HCT116 (cell line): ENCODE results near the gene LRRC3C. TPM values are rescaled to one million over a fixed set of nuclear protein-coding genes. Genes with fewer than 3 reads are reported as not detected.

Source experiments
- ATAC-seq: fragments of 200-7000 bp; cut with Tn5 transposase; 2 replicates; pipeline ENCODE4 v1.9.1; 2020; ENCODE audit warnings: mild to moderate bottlenecking, moderate library complexity
- BruUV-seq: library from RNA; stranded (reverse); fragments of 400-500 nt; replicated peaks from 2 replicates; lab custom pipeline; 2021; lab: Mats Ljungman, UMichigan
- CTCF ChIA-PET: fragments of 300-600 bp; sonication (Branson Sonifier 250); formaldehyde crosslinking; loops from one replicate; lab custom pipeline; 2021; ENCODE audit warnings: antibody characterized with exemption; lab: Charles Lee
- POLR2A ChIA-PET: fragments of 300-600, 350-600 bp; sonication (Branson Sonifier 250); formaldehyde crosslinking; loops from one replicate; lab custom pipeline; 2021; ENCODE audit warnings: antibody characterized with exemption; lab: Charles Lee
- RAD21 ChIA-PET, 2 experiments: fragments of 300-600 bp; sonication (Branson Sonifier 250); formaldehyde crosslinking; loops; one replicate each; lab custom pipeline; 2023; ENCODE audit warnings: low total read pairs in 2 of 2; ENCODE audit not compliant: uncharacterized antibody in 2 of 2, unreplicated experiment in 2 of 2, low non-redundant PET in 1 of 2; lab: Charles Lee
- DNase-seq: peaks from one replicate; pipeline ENCODE4 v3.0.0-alpha.2; 2010; ENCODE audit warnings: low read depth, low spot score
- H2AFZ ChIP-seq: fragments of 200-600 bp; shearing (Covaris generic), sonication (generic); 2 replicates; pipeline ENCODE4 v1.6.1; 2017; ENCODE audit warnings: low read depth, mixed run types, mixed read lengths, antibody characterized with exemption, low read length; ENCODE audit not compliant: poor library complexity, severe bottlenecking
- H3K27ac ChIP-seq: 2 replicates; pipeline ENCODE4 v1.5.1; 2012; ENCODE audit warnings: low read depth, low read length
- H3K27me3 ChIP-seq: fragments of 200-600 bp; sonication (generic); 2 replicates; pipeline ENCODE4 v1.6.1; 2016; ENCODE audit warnings: mixed run types, low read length, mixed read lengths; ENCODE audit not compliant: insufficient read depth
- H3K36me3 ChIP-seq, 2 experiments: fragments of 200-500 bp in 1 of 2; fragments of 200-600 bp in 1 of 2; sonication (Bioruptor generic) in 1 of 2; sonication (generic) in 1 of 2; 2 replicates each; pipeline versions ENCODE4 v1.5.1 to v1.6.1; 2014 to 2016; ENCODE audit warnings: low read length in 2 of 2, inconsistent platforms in 1 of 2, mixed read lengths in 1 of 2, mixed run types in 1 of 2; ENCODE audit not compliant: insufficient read depth in 2 of 2, control insufficient read depth in 1 of 2
- H3K4me1 ChIP-seq, 2 experiments: fragments of 200-600 bp in 1 of 2; sonication (generic) in 1 of 2; 2 replicates each; pipeline versions ENCODE4 v1.5.1 to v1.6.1; 2012 to 2017; ENCODE audit warnings: low read length in 2 of 2, inconsistent platforms in 1 of 2, mild to moderate bottlenecking in 1 of 2, mixed read lengths in 1 of 2, mixed run types in 1 of 2, moderate library complexity in 1 of 2; ENCODE audit not compliant: insufficient read depth in 2 of 2, control insufficient read depth in 1 of 2
- H3K4me2 ChIP-seq: fragments of 200-600 bp; sonication (generic); 2 replicates; pipeline ENCODE4 v1.6.1; 2017; ENCODE audit warnings: mixed run types, low read length, mixed read lengths
- H3K4me3 ChIP-seq, 2 experiments: fragments of 200-600 bp in 1 of 2; sonication (generic) in 1 of 2; replicated peaks in 1 of 2; 2 replicates each; pipeline ENCODE4 v1.5.1; 2011 to 2016; ENCODE audit warnings: low read length in 2 of 2, control low read depth in 1 of 2, low read depth in 1 of 2, mild to moderate bottlenecking in 1 of 2, mixed read lengths in 1 of 2, mixed run types in 1 of 2
- H3K79me2 ChIP-seq: fragments of 200-600 bp; sonication (generic); 2 replicates; pipeline ENCODE4 v1.6.1; 2017; ENCODE audit warnings: mild to moderate bottlenecking, mixed run types, low read length, moderate library complexity, mixed read lengths; ENCODE audit not compliant: insufficient read depth
- H3K9ac ChIP-seq: fragments of 200-600 bp; sonication (generic); 2 replicates; pipeline ENCODE4 v1.6.1; 2016; ENCODE audit warnings: low read length, mixed read lengths
- H3K9me2 ChIP-seq: fragments of 200-600 bp; sonication (generic), shearing (Covaris generic); 2 replicates; pipeline ENCODE4 v1.6.1; 2017; ENCODE audit warnings: mixed run types, mild to moderate bottlenecking, moderate library complexity; ENCODE audit not compliant: insufficient read depth
- H3K9me3 ChIP-seq, 2 experiments: fragments of 200-500 bp in 1 of 2; fragments of 200-600 bp in 1 of 2; sonication (Bioruptor generic) in 1 of 2; sonication (generic) in 1 of 2; 2 replicates each; pipeline ENCODE4 v1.6.1; 2014 to 2017; ENCODE audit warnings: low read length in 2 of 2, mixed read lengths in 2 of 2, inconsistent platforms in 1 of 2, low read depth in 1 of 2, mild to moderate bottlenecking in 1 of 2, mixed run types in 1 of 2, moderate library complexity in 1 of 2; ENCODE audit not compliant: control insufficient read depth in 1 of 2, insufficient read depth in 1 of 2
- H4K20me1 ChIP-seq: fragments of 200-600 bp; sonication (generic), shearing (Covaris generic); 2 replicates; pipeline ENCODE4 v1.6.1; 2017; ENCODE audit warnings: mixed run types, mild to moderate bottlenecking, moderate library complexity; ENCODE audit not compliant: insufficient read depth
- ATF3 ChIP-seq: IDR thresholded peaks from 2 replicates; pipeline ENCODE4 v1.6.1; 2012
- CBX3 ChIP-seq: IDR thresholded peaks from 2 replicates; pipeline ENCODE4 v1.6.1; 2012; ENCODE audit warnings: low read depth
- CEBPB ChIP-seq: IDR thresholded peaks from 2 replicates; pipeline ENCODE4 v1.6.1; 2012; ENCODE audit warnings: low read depth
- CTCF ChIP-seq, 3 experiments: fragments of 200-600 bp in 1 of 3; sonication (generic) in 1 of 3; IDR thresholded peaks in 2 of 3; conservative IDR thresholded peaks in 1 of 3; 2 replicates each; pipeline ENCODE4 v1.5.1; 2012 to 2017; ENCODE audit warnings: low read depth in 2 of 3, low read length in 2 of 3, antibody characterized with exemption in 1 of 3, borderline replicate concordance in 1 of 3, control low read depth in 1 of 3, mild to moderate bottlenecking in 1 of 3, mixed read lengths in 1 of 3, mixed run types in 1 of 3, moderate library complexity in 1 of 3; ENCODE audit not compliant: insufficient read depth in 1 of 3
- EGR1 ChIP-seq: IDR thresholded peaks from 2 replicates; pipeline ENCODE4 v1.6.1; 2012; ENCODE audit warnings: low read depth
- ELF1 ChIP-seq: IDR thresholded peaks from 2 replicates; pipeline ENCODE4 v1.6.1; 2012; ENCODE audit warnings: low read depth, borderline replicate concordance
- EZH2phosphoT487 ChIP-seq: fragments of 200-600 bp; IDR thresholded peaks from 2 replicates; pipeline ENCODE4 v1.6.1; 2018; ENCODE audit warnings: antibody characterized with exemption, borderline replicate concordance
- FOSL1 ChIP-seq: IDR thresholded peaks from 2 replicates; pipeline ENCODE4 v1.6.1; 2012; ENCODE audit warnings: low read depth
- JUND ChIP-seq: IDR thresholded peaks from 2 replicates; pipeline ENCODE4 v1.6.1; 2012
- MAX ChIP-seq: IDR thresholded peaks from 2 replicates; pipeline ENCODE4 v1.6.1; 2012
- POLR2A ChIP-seq: IDR thresholded peaks from 2 replicates; pipeline ENCODE4 v1.7.0; 2011; ENCODE audit warnings: borderline replicate concordance; ENCODE audit not compliant: insufficient read depth, insufficient read length; ENCODE audit errors: extremely low read depth
- POLR2AphosphoS5 ChIP-seq: IDR thresholded peaks from 2 replicates; pipeline ENCODE4 v1.6.1; 2011; ENCODE audit warnings: mild to moderate bottlenecking, low read depth, low read length, moderate library complexity
- RAD21 ChIP-seq: IDR thresholded peaks from 2 replicates; pipeline ENCODE4 v1.6.1; 2012; ENCODE audit warnings: low read depth, mild to moderate bottlenecking
- REST ChIP-seq: IDR thresholded peaks from 2 replicates; pipeline ENCODE4 v1.6.1; 2012; ENCODE audit warnings: low read depth
- SP1 ChIP-seq: IDR thresholded peaks from 2 replicates; pipeline ENCODE4 v1.6.1; 2012; ENCODE audit warnings: low read depth
- SRF ChIP-seq: IDR thresholded peaks from 2 replicates; pipeline ENCODE4 v1.6.1; 2012; ENCODE audit warnings: low read depth
- TCF7L2 ChIP-seq: IDR thresholded peaks from 2 replicates; pipeline ENCODE4 v1.7.0; 2011; ENCODE audit warnings: borderline replicate concordance, inconsistent platforms; ENCODE audit not compliant: insufficient read depth, insufficient read length; ENCODE audit errors: extremely low read depth
- YY1 ChIP-seq: IDR thresholded peaks from 2 replicates; pipeline ENCODE4 v1.6.1; 2011; ENCODE audit warnings: low read length, low read depth, moderate library complexity, mild to moderate bottlenecking; ENCODE audit not compliant: insufficient replicate concordance; ENCODE audit errors: extremely low read depth
- ZFX ChIP-seq: fragments of 450-650 bp; IDR thresholded peaks from 2 replicates; pipeline ENCODE4 v1.6.1; 2017
- intact Hi-C: fragments of 100-400 bp; cut with micrococcal nuclease; formaldehyde crosslinking; loops from 2 replicates; pipeline ENCODE4 v1.10.0; 2022
- total RNA-seq: library from RNA; stranded (reverse); gene quantifications from one replicate; pipeline ENCODE4 v1.2.1, GENCODE V29; 2021; ENCODE audit not compliant: unreplicated experiment

LRRC3C gene
- total RNA-seq, 1 experiment from 2014 or later = not detected

- ChIA-PET POLR2A (no interaction called here), CTCF (no interaction called here), RAD21 (no interaction called here)
- Histone ChIP-seq H3K27ac (no peak overlapping the region), H2AFZ (no peak overlapping the region), H4K20me1 (no peaks in the 10 kb centered on the region), H3K79me2 (no peaks in the 10 kb centered on the region), H3K4me3 (no peak overlapping the region), H3K4me2 (no peak overlapping the region), H3K9me3 (no peaks in the 10 kb centered on the region), H3K27me3 (peaks cover 5% of the 10 kb centered on the region; the same call in 1 of the 2 replicates), H3K36me3 (no peaks in the 10 kb centered on the region), H3K4me1 (peaks cover 2 to 11% of the 10 kb centered on the region in 2 experiments; a peak in 2 of 4 replicates), H3K9me2 (no peaks in the 10 kb centered on the region), H3K9ac (no peak overlapping the region)
- BruUV-seq = no TSS peak
- intact Hi-C loops = no loop called here
- ATAC-seq (no peak), DNase-seq (no peak)
- TF ChIP-seq YY1 (no peak), CTCF (IDR thresholded peaks at IDR 0.05 in 2 of 3, conservative IDR thresholded peaks at IDR 0.05 in 1 of 3; ENCODE audit: borderline replicate concordance in 1 of 3, insufficient read depth in 1 of 3, low read depth in 2 of 3, low read length in 2 of 3) (no peak), POLR2A (no peak), EZH2phosphoT487 (no peak), ATF3 (no peak), RAD21 (no peak), REST (no peak), ZFX (no peak), SRF (no peak), JUND (no peak), CEBPB (no peak), SP1 (no peak), EGR1 (no peak), POLR2AphosphoS5 (no peak), TCF7L2 (no peak), FOSL1 (no peak), ELF1 (no peak), MAX (no peak), CBX3 (no peak)
Observed at GRCh38 chr17:39963829-39964228, 36.3 kb downstream of the LRRC3C start.
